Bladder microvascular endothelial cell (primary cell): ENCODE measurements around the gene RCAN1. TPM values are rescaled to one million over a fixed set of nuclear protein-coding genes. Genes with fewer than 3 reads are reported as not detected.

Experiments used
- total RNA-seq: library from RNA; depleted of rRNA; stranded (reverse); fragments of >200 nt; gene quantifications from 2 replicates; pipeline ENCODE4 v1.2.3, GENCODE V29; 2014

Gene RCAN1
- 42.1 and 47.9 TPM in 2 replicates for total RNA-seq

DNA sequence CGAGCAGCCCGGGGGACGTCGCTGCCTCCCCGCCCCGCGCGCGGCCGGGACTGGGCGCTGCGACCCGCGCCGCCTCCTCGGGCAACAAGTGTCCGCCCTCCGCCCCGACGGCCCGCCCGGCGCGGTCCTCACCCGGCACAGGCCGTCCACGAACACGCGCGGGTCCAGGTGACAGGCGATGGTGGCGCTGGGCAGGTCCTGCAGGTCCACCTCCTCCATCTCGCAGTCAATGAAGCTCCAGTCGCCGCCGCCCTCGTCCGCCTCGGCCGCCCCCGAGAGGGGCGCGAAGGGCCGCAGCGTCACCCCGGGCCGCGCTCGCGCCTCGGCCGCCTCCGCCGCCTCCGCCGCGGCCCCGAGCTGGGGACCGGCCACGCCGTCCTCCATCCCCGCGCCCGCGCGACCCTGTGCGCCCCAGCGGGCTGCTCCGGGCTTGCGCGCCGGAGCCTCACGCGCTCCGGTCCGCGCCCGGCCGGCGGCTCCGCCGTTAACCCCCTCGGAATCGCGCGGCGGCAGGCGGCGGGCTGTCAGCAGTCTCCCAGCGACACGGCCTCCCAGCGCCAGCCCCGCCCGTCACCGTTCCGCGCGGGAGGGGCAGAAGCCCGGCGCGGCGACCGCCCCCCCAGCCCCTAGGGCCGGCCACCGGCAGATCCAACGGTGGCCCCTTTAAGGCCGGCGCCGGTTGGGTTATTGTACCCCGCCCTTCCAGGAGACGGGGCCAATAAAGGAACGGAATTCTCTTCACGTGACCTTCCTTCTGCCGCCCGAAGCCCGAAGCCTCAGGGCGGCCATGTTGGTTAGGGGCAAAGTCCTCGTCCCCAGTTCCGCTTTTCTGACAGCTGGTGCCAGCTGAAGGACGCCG lies at the start of gene RCAN1:
Gene RCAN1 (minus strand): TSS at position 486 of the 859 bp plus-strand sequence. CDS start 102 bp downstream, at position 384.

DNA sequence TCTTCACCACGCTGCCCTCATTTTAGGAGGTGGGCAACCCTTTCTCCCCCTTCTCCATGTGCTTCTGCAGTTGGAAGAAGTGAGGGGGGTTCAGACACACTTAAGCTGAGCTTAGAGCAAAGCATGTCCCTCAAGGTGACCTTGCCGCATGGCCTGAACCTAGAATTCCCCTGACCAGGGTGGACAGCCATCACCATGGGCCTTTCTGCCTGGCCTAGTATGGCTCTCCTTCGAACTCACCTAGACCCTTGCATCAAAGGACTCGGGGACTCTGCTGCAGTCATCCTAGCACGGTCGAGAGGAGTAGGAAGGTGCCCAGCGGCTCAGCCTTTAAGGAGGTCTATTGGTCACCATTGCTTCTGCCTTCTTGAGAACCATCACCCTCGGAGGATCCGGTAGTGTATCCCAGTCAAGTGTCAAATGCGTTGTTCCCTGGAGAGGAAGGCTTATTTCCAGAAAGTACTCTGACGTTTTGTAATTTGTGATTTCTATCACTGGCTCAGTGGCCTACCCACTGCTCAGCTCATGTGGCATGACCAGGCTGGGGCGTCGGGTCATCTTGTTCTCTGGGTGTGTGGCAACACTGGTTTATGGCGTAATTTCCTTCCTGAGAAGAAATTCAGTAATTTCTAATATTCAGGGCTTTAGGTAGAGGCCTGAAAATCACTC lies 103.0 kb downstream of the RCAN1 start, which contains the start of gene KCNE1:
Gene KCNE1 (minus strand): TSS at position 424 of the 669 bp plus-strand sequence. CDS start 62,576 bp downstream, outside the sequence.

Other genes starting within 250 kb of the RCAN1 start
- gene SMIM11, start 239.6 kb downstream of the RCAN1 start, total RNA-seq = 14.0 and 14.1 TPM in 2 replicates
- not detected in 2 replicates for gene SMIM34, start 191.2 kb downstream of the RCAN1 start, total RNA-seq
- gene KCNE1, start 102.9 kb downstream of the RCAN1 start, total RNA-seq = under 0.01 and 0.25 TPM in 2 replicates
- not detected in 2 replicates for gene CLIC6, start 53.9 kb upstream of the RCAN1 start, total RNA-seq